Progenitor cell of endocrine pancreas (in vitro differentiated cells): Measurements from ENCODE around the gene FBXL7. TPM values are rescaled to one million over a fixed set of nuclear protein-coding genes. Genes with fewer than 3 reads are reported as not detected.

ENCODE experiments used
- DNase-seq: peaks from one replicate; pipeline ENCODE4 v3.0.0; 2021; ENCODE audit warnings: low spot score; ENCODE audit not compliant: unreplicated experiment
- H3K27ac Mint-ChIP-seq: 2 replicates; pipeline ENCODE4 v1.8.0; 2021; ENCODE audit warnings: mild to moderate bottlenecking, moderate library complexity, mixed read lengths
- H3K27me3 Mint-ChIP-seq: 2 replicates; pipeline ENCODE4 v1.8.0; 2021; ENCODE audit warnings: mixed read lengths
- H3K36me3 Mint-ChIP-seq: 2 replicates; pipeline ENCODE4 v1.8.0; 2022; ENCODE audit warnings: mixed read lengths; ENCODE audit not compliant: insufficient read depth
- H3K4me1 Mint-ChIP-seq: 2 replicates; pipeline ENCODE4 v1.8.0; 2021; ENCODE audit warnings: low read depth, mixed read lengths
- H3K4me3 Mint-ChIP-seq: 2 replicates; pipeline ENCODE4 v1.8.0; 2021; ENCODE audit warnings: low read depth, mild to moderate bottlenecking, moderate library complexity, mixed read lengths
- H3K9me3 Mint-ChIP-seq: 2 replicates; pipeline ENCODE4 v1.8.0; 2021; ENCODE audit warnings: low read depth, mixed read lengths
- total RNA-seq: library from RNA; stranded (reverse); gene quantifications from 2 replicates; pipeline ENCODE4 v1.2.1, GENCODE V29; 2021
- TF ChIP-seq, protein P1 (sequence below): fragments of 200-600 bp; sonication (generic); IDR thresholded peaks from one replicate; pipeline ENCODE4 v1.5.0; 2021; ENCODE audit warnings: antibody characterized with exemption, mild to moderate bottlenecking; ENCODE audit not compliant: unreplicated experiment

The FBXL7 gene
- total RNA-seq, 1 donor from 2014 or later: 15.4 TPM

DNA sequence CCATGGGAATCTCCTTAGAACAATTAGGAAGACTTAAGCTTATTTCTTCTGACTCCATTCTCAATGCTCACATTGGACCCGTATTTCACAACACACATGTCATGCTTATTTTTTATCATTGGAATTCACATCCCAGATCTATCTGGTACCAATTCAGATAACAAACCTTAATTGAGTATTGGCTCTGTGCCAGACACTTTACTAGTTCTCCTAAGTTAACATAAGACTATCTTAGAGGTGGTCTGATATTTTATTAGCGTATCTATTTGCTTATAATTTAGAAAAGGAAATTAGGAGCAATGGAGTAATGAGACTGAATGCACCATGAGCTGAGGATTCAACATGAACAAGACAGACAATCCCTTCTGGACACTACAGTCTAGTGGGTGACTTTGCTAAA, 45.1 kb downstream of the FBXL7 start:
- TF ChIP-seq, protein P1, sequence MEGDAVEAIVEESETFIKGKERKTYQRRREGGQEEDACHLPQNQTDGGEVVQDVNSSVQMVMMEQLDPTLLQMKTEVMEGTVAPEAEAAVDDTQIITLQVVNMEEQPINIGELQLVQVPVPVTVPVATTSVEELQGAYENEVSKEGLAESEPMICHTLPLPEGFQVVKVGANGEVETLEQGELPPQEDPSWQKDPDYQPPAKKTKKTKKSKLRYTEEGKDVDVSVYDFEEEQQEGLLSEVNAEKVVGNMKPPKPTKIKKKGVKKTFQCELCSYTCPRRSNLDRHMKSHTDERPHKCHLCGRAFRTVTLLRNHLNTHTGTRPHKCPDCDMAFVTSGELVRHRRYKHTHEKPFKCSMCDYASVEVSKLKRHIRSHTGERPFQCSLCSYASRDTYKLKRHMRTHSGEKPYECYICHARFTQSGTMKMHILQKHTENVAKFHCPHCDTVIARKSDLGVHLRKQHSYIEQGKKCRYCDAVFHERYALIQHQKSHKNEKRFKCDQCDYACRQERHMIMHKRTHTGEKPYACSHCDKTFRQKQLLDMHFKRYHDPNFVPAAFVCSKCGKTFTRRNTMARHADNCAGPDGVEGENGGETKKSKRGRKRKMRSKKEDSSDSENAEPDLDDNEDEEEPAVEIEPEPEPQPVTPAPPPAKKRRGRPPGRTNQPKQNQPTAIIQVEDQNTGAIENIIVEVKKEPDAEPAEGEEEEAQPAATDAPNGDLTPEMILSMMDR: no peak
- Mint-ChIP-seq H3K4me1 (no peaks in the 10 kb centered on the region), H3K27ac (no peak overlapping the region), H3K36me3 (no peaks in the 10 kb centered on the region), H3K27me3 (no peaks in the 10 kb centered on the region), H3K9me3 (no peaks in the 10 kb centered on the region), H3K4me3 (no peak overlapping the region)
- no peak for DNase-seq

DNA sequence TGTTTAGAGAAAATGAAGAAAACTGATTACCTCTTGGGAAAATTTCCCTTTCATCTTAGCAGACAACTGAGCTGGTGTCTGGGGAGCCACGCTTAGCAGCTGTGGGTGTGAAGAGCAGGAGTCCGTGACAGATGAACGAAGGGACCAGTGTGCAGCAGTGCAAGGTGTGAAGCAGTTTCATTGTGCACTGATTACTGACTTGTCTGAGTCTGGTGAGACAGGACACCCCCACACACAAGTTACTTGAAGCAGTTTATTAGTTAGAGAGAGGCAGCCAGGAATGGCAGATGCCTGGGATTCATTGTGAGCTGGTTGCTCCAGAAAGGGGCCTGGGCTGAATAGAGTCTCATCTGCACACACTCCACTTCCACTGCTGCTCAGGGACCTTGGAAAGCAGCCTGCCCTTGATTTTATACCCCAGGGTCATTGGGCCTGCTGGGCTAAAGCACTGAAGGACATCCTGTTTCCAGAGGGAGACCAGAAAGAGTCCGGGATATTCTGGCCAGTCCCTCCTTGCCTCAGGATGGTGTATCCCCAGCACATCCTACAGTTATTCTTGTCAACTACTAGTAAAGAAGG, 47.4 kb downstream of the FBXL7 start:
- no peak overlapping the region for H3K4me3 Mint-ChIP-seq
- H3K27ac Mint-ChIP-seq: no peak overlapping the region
- TF ChIP-seq, protein P1: no peak
- no peaks in the 10 kb centered on the region for H3K9me3 Mint-ChIP-seq
- H3K27me3 Mint-ChIP-seq: no peaks in the 10 kb centered on the region
- H3K4me1 Mint-ChIP-seq: peaks cover 2% of the 10 kb centered on the region
- no peak for DNase-seq
- no peaks in the 10 kb centered on the region for H3K36me3 Mint-ChIP-seq

DNA sequence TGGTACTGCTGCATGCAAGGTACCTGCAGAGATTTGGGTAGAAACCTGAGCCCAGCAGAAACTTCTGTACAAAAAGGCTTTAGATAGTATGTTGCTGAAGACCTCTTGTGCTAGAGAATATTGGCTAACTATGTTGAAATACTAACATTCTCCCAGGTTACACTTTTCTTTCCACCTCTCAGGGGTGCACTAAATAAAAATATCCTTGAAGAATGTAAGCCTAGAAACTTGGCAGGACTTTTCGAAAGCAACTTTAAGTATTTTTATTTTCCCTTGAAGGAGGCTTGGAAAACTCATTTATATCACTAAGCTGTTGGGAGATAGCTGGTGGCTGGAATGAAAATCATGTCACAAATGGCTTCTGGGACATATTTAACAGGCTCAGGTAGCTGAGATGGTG, 50.0 kb downstream of the FBXL7 start:
- Mint-ChIP-seq H3K27me3 (no peaks in the 10 kb centered on the region), H3K4me1 (peaks cover 2% of the 10 kb centered on the region), H3K27ac (no peak overlapping the region), H3K9me3 (peaks cover 3% of the 10 kb centered on the region), H3K4me3 (no peak overlapping the region), H3K36me3 (peaks cover 2% of the 10 kb centered on the region)
- DNase-seq: no peak
- TF ChIP-seq, protein P1: no peak

DNA sequence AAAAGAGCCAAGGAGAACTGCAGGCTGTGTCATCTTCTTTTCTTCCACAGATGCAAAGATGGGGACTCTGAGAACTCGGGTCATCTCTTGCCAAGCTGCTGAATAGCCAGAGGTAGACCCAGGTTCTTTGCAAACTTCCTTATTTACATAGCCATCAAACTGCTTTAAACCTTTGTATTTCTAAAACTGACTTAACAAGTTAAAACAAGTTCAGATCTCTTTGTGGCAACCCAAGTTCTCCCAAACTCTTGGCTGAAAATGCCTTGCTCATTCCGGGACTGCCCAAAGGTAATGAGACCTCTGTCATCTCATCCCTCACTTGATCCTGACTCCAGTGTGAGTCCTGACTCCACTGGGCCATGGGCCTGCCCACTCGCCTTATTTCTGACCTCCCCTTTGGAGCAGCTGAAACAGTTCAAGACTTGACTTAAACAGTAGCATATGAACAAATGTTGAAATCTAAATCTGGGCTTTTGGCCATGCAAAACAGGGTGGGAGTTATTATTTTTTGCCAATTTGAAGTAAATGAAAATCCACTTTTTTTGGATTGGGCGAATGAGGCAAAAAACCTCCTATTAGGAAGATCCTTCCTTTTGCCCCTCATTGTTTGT, 50.6 kb downstream of the FBXL7 start:
- Mint-ChIP-seq H3K4me3 (no peak overlapping the region), H3K36me3 (peaks cover 2% of the 10 kb centered on the region), H3K27ac (no peak overlapping the region), H3K4me1 (peaks cover 2% of the 10 kb centered on the region), H3K27me3 (no peaks in the 10 kb centered on the region), H3K9me3 (peaks cover 3% of the 10 kb centered on the region)
- DNase-seq: no peak
- TF ChIP-seq, protein P1: no peak

DNA sequence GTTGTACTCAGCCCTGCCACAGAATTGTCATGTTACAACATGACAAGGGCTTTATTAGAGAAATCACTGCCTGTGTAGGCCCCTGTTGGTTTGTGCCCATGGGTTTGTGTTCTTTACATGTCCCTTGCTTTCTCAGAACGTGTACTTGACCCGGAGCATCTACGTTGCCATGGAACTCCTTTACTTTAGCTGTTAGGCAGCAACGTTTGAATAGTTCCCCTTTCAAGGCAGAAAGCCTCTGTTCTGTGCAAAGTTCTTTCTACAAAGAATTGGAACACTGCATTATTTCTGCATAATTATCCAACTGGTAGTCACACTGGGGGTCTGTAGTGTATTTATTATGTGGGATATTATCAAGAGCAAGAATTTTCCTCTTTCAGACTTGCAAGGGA, 51.1 kb downstream of the FBXL7 start:
- no peaks in the 10 kb centered on the region for H3K27me3 Mint-ChIP-seq
- DNase-seq: no peak
- H3K9me3 Mint-ChIP-seq: peaks cover 3% of the 10 kb centered on the region
- H3K27ac Mint-ChIP-seq: no peak overlapping the region
- H3K4me3 Mint-ChIP-seq: no peak overlapping the region
- H3K36me3 Mint-ChIP-seq: peaks cover 2% of the 10 kb centered on the region
- TF ChIP-seq, protein P1: no peak
- H3K4me1 Mint-ChIP-seq: peaks cover 2% of the 10 kb centered on the region
